Fibroblast of skin of right biceps (primary cell): ENCODE measurements around the gene UBE2S.

ENCODE experiments used
- DNase-seq: peaks from one replicate; pipeline ENCODE4 v3.0.0-alpha.2; 2013

The UBE2S gene

GRCh38 chr19:55382013-55382412 is 25.6 kb downstream of the UBE2S start:
- DNase-seq, result no peak

DNA sequence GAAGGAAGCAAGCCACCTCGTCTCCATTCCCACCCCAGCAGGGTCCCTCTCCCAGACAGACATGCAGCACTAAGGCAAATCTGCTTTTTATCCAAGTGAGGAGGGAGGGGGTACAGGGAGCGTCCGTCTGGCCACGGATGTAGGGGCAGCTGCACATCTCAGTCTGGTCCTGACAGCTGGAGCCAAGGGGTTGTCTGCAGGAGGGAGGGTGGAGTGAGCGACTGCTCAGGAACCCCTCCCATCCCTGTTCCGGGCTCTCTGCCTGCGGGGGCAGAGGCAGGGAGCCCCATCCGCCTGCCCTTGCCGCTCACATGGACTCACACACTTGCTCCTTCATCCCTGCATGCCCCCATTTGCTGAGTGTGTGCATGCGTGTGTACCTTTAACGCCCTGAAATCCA is 28.4 kb downstream of the UBE2S start:
- no peak for DNase-seq

DNA sequence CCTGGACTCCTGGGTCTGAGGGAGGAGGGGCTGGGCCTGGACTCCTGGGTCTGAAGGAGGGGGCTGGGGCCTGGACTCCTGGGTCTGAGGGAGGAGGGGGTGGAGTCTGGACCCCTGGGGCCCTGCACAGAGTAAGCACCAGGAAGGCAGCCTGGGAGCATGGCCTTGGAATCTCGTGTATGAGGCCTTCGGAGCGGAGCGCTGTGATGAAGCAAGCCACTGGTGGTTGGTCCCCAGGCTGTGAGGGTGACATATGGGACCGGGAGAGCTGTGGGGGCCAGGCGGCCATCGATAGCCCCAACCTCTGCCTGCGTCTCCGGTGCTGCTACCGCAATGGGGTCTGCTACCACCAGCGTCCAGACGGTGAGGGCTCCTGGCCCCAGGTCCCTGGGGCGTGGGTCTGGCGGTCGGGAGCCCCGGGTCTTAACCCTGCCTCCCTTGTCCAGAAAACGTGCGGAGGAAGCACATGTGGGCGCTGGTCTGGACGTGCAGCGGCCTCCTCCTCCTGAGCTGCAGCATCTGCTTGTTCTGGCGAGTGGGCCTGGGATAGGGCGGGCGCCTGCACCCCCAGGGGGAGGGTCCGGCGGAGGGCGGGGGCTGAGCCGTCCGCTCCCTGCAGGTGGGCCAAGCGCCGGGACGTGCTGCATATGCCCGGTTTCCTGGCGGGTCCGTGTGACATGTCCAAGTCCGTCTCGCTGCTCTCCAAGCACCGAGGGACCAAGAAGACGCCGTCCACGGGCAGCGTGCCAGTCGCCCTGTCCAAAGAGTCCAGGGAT is 30.0 kb downstream of the UBE2S start:
- DNase-seq, result no peak

- no peak for DNase-seq
These were observed 31.2 kb downstream of the UBE2S start, which contains the start of gene TMEM190 for GRCh38 chr19:55376241-55376933. TMEM190 (plus strand) TSS chr19:55376826; CDS start chr19:55376854, 28 bp downstream.

DNA sequence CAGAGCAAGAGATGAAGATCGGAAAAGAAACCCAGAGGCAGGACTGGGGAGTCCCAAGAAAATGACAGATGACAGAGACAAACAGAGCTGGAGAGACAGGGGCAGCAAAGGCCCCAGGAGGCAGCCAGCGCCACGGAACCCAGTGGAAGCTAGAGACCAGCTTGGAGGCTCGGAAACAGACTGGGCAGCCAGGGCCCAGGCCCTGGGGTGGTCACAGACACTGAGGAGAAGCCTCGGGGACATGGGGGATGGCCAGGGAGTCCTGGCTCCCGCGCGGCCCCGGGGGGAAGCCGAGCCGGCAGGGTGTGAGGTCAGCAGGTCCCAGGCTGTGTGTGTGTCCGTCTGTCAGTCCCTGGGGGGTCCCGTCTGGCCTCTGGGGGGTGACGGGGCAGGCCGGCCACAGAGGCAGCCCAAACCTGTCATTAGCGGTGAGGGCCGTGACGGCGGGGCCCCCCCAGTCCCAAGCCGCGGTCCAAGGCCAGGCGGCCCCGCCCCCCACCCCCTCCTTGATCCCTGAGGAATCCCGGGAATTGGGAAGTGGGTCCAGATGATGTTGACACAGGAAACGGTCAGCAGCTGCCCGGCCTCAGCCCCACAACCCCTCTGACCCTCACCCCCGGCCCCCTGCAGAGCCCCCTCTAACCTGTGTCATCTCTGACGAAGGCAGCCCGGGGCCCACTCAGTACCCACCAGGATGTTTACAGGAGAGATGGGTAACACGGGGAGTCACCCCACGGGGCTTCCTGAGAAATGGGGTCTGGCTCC is 33.4 kb downstream of the UBE2S start:
- DNase-seq, result peak; percentile 47

GRCh38 chr19:55373306-55373992 is 34.1 kb downstream of the UBE2S start:
- DNase-seq, result no peak

- peak; percentile 87 for DNase-seq
These were observed 35.1 kb downstream of the UBE2S start for GRCh38 chr19:55372316-55373081.

GRCh38 chr19:55370305-55370988 is 37.1 kb downstream of the UBE2S start, which contains the start of gene IL11:
IL11 (minus strand) TSS chr19:55370463; CDS start chr19:55370310, 153 bp downstream.
- DNase-seq, result peak; percentile 85

GRCh38 chr19:55369653-55370304 is 37.8 kb downstream of the UBE2S start:
- peak; percentile 85 for DNase-seq

GRCh38 chr19:55368701-55369563 is 38.7 kb downstream of the UBE2S start:
- peak; percentile 73 for DNase-seq

DNA sequence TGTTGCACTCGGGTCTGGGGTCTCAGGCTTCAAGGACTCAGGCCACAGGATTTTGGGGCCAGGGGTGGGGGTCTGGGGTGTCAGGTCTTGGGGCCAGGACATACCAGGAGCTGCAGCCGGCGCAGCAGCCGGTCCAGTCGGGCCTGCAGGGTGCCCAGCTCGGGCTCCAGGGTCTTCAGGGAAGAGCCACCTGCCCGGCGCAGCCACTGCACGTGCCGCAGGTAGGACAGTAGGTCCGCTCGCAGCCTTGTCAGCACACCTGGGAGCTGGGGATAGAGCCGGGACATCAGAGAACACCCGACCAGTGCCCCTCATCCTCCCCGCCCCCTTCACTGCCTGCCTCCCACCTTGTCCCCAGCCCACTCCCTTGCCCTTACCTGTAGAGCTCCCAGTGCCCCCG is 39.5 kb downstream of the UBE2S start:
- no peak for DNase-seq

DNA sequence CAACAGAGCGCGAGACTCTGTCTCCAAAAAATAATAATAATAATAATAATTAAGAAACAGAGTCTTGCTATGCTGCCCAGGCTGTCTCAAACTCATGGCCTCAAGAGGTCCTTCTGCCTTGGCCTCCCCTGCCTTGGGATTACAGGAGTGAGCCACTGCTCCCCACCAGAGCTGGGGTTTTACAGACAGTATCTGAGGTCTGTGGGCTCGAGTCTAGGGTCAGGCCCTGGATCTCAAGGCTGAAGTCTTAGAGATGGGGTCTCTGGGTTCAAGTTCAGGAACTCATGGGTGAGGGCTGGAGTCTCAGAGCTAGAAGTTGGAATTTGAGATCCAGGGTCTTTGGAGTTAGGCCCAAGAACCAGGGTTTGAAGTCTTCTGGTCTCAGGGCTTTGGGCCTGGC is 40.8 kb downstream of the UBE2S start:
- DNase-seq, result no peak

DNA sequence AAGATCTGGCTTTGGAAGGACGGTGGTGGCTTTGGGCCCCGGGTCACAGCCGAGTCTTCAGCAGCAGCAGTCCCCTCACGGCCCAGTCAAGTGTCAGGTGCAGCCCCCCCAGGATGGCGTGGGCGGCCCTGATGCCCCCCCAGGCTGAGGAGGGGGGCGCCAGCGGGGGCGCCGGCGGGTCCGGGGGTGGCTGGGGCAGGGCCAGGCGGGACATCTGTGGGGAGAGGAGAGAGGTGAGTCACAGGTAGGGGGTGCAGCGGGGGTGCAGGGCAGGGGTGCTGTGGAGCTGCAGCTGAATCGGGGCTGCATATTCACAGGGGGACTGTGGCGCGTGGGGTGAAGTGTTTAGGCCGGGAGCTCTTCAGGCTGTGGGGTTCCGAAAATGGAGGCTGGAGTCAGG is 41.6 kb downstream of the UBE2S start:
- DNase-seq, result no peak

- no peak for DNase-seq
These were observed 42.3 kb downstream of the UBE2S start for GRCh38 chr19:55365245-55365644.

DNA sequence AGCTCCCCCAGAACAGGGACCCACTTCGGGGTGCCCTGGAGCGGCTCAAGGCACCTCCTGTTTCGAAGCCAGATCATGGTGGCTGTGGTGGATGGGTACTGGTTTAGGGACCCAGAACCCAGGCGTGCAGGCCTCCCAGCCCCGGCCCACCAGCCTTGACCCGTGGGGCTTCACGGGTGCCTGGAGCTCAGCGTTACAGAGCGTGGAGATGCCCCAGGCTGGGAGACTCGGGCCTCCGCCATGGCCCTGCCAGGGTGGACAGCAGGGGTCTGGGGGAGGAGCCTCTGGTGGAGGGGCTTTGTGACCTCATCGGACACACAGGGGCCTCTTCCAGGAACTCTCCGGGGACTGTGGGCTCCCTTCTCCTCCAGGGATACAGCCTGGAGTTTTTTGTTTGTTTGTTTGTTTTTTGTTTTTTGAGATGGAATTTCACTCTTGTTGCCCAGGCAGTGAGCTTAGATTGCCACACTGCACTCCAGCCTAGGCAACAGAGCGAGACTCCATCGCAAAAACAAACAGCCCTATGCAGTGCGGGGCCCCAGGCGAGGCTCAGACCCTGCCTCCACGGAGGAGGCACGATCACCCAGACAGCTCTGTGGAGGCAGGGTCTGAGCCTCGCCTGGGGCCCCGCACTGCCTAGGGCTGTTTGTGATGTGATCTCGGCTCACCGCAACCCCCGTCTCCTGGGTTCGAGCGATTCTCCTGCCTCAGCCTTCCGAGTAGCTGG is 44.4 kb downstream of the UBE2S start, which contains the start of gene GARIN5B:
TSS of gene GARIN5B (minus strand) at position 271 of the 727 bp plus-strand sequence. CDS start at position 77, 194 bp downstream.
- no peak for DNase-seq

- DNase-seq, result no peak
These were observed 45.2 kb downstream of the UBE2S start for GRCh38 chr19:55362174-55362989.

- DNase-seq, result no peak
These were observed 46.7 kb downstream of the UBE2S start for GRCh38 chr19:55360902-55361301.
